IPS-18c (cell line): ENCODE data around the gene PDZRN4.
"Not testable (repeated sequence)": the region's sequence is repeated elsewhere in the genome, so short reads cannot be mapped to it uniquely, and the experiment has no call there.

Experiments used
- H3K4me3 ChIP-seq: 2 replicates; pipeline ENCODE4 v1.7.0; 2013; ENCODE audit warnings: low read depth, mild to moderate bottlenecking, low read length, moderate library complexity; ENCODE audit not compliant: insufficient read depth
- H3K9me3 ChIP-seq: one replicate; pipeline ENCODE4 v1.6.1; 2013; ENCODE audit warnings: mild to moderate bottlenecking, low read length, moderate library complexity; ENCODE audit not compliant: control insufficient read depth, insufficient read depth

Gene PDZRN4

DNA sequence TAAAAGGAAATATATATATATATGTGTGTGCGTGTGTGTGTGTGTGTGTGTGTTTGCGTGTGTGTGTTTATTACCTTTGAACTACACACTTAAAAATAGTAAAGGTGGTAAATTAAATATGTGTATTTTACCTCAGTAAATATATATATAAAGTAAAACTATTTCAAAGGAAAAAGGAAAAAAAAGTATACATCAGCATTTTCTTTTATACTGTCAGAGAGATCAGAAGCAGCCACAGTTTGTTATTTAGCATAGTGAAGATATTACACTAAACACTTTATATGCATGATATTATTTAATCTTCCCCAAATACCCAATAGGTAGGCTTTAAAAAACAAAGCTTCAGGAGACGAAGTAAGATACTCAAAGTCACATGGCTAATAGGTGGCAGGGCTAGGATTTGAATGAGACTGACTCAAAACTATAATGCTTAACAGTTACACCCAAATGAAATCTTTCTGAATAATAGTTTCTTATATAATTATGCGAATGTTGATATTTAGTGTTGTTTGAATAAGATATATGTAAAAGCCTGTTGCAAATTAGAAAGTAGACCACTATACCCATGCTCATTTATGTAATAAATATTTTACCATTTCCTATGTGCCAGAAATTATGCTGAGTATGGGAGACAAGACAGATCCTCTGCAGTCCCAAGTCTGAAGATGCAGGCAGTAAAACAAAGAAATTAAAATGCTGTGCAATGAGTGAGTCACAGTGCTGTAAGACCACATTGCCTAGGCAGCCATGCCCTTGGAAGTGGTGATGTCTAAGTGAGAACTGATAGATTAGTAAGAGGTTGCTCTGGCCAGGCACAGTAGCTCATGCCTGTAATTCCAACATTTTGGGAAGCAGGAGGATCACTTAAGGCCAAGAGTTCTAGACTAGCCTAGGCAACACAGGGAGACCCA lies 66.1 kb downstream of the PDZRN4 start:
- H3K9me3 ChIP-seq = no peaks in the 10 kb centered on the region
- no peak overlapping the region for H3K4me3 ChIP-seq

DNA sequence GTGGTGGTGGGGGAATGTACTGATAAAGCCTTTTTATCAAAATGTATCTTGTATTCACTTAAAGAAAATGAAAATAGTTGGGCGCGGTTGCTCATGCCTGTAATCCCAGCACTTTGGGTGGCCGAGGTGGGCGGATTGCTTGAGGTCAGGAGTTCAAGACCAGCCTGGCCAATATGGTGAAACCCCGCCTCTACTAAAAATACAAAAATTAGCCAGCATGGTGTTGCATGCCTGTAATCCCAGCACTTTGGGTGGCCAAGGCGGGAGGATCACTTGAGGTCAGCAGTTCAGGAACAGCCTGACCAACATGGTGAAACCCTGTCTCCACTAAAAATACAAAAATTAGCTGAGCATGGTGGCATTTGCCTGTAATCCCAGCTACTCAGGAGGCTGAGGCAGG lies 75.1 kb downstream of the PDZRN4 start:
- H3K9me3 ChIP-seq, H3K4me3 ChIP-seq: not testable (repeated sequence)

DNA sequence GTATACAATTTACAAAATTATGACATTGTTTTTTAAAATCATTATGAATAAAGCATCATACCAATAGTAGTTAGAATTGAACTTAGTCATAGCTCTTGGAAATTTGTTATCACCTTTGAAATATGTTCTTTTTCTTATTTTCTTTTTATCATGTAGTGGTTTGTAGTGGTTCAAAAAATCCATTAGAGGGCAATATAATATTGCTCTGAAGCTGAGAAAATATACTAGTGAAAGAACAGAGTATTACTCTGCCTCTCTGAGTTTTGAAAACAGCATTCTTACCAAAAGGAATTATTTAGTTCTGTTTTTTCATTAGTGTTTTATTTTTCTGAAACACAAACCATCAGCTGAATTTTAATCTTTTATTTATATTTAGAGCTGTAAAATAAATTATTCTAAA lies 76.2 kb downstream of the PDZRN4 start:
- H3K9me3 ChIP-seq = no peaks in the 10 kb centered on the region
- H3K4me3 ChIP-seq = no peak overlapping the region

DNA sequence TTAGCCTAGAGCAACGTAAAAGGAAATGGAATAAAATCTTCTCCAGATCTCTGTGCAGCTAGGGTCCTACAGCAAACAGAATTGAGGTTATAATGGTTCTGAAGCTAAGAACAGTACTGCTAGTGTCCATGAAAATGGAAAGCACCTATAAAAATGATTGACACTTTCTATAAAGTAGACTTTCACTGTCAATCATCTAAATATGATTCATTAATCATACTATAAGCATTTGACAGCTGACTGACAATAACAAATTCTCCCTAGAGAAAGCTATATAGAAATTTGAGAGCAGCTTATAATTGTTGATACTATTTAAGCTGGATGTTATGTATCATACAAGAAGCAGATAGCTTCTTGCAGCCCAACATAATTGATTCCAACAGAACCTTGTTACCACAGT lies 80.9 kb downstream of the PDZRN4 start:
- Histone ChIP-seq H3K4me3 (no peak overlapping the region), H3K9me3 (no peaks in the 10 kb centered on the region)

DNA sequence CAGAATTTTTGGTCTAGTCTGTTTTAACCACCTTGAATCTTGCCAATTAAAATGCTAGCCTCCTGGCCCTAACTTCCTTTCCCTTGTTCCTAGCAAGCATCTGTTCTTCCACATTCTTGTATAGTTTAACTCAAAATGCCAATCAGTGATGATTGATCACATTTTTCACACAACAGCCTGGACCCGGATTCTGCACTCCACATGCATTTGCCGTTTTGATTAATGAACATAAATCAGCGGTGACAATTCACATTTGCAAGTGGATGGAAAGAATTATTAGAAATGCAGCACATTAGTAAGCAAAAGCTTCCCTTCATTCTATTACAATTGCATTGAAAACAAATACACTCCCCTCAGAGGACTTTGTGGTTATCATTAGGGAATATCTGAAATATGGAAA lies 83.4 kb downstream of the PDZRN4 start:
- Histone ChIP-seq H3K4me3 (no peak overlapping the region), H3K9me3 (no peaks in the 10 kb centered on the region)

DNA sequence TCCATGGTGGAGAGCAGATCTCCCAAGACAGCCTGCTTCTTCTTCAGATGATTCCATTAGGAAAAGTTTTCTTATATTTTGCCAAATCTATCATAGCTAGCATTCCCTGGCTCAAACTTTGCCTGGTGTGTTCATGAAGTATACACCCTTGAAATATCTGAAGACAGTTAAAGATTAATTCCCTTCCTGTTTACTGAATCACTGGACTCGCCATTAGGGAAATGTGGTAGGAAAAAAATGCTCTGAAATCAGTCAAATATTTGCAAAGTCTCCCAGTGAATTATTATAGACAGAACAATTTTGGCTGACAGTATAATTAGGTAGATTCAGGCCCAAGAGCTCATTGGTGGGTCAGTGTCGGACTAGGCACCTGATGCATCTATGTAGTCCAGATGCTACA lies 86.5 kb downstream of the PDZRN4 start:
- Histone ChIP-seq H3K9me3 (no peaks in the 10 kb centered on the region), H3K4me3 (no peak overlapping the region)

DNA sequence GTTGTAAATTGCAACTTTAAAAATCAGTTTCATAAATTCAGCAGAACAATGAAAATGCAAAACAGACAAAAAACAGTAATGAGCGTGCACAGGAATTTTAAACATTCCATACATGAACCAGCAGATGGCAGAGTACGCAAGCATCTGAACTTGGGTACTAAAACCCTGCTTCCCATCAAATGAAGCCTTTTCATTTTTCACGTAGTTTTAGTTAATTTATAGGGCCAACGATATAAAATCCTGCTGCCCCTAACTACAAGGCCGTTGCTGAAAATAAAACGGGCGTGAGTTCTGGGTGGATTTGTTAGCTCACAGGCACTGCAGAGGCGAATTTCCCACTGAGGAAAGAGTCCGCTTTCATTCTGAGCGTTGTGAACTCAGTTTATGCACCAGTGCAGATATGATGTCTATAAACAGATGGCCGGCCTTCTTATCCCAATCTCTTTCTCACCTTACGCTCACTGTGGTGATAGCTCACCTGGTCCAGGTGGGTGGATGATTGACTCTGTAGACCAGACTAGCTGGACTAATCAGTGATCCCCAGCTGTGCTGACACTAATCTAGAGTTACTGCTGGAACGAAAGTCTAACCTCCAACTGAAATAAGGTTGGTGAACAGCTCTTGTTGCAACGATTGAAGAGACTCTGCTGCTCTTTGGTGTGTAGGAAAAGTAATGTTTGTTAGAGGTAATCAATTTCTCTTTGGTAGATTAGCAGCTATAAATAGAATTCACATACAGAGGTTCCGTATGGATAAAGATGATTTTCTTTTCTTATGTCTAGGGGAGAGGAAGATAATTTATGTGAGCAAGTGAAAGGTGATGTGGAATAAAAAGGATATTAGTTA lies 89.2 kb downstream of the PDZRN4 start:
- H3K4me3 ChIP-seq = no peak overlapping the region

DNA sequence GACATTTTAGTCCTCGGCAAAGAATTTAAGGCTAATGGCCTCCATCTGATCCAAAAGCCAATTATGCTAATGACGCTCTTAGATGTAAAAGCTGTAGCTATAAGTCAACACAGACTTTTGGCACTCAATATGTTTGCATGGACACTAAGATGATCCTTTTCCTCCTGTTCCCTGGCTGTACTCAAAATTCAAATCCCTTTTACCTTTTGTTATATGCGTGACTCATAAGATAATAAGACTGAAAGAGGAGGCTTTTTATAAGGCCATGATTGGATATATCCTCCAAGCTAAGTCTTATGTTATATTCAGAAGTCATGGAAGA lies 89.8 kb downstream of the PDZRN4 start:
- H3K9me3 ChIP-seq = no peaks in the 10 kb centered on the region
- H3K4me3 ChIP-seq = no peak overlapping the region

More for the DNA sequence above, 89.2 kb downstream of the PDZRN4 start:
- no peaks in the 10 kb centered on the region for H3K9me3 ChIP-seq

DNA sequence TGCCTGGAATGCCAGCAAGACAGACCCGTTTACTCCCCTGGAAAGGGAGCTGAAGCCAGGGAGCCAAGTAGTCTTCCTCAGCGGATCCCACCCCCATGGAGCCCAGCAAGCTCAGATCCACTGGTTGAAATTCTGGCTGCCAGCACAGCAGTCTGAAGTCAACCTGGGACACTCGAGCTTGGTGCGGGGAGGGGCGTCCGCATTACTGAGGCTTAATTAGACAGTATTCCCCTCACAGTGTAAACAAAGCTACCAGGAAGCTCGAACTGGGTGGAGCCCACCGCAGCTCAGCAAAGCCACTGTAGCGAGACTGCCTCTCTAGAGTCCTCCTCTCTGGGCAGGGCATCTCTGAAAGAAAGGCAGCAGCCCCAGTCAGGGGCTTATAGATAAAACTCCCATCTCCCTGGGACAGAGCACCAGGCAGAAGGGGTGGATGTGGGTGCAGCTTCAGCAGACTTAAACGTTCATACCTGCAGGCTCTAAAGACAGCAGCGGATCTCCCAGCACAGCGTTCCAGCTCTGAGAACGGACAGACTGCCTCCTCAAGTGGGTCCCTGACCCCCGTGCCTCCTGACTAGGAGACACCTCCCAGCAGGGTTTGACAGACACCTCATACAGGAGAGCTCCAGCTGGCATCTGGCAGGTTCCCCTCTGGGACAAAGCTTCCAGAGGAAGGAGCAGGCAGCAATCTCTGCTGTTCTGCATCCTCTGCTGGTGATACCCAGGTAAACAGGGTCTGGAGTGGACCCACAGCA lies 92.4 kb downstream of the PDZRN4 start:
- H3K9me3 ChIP-seq, H3K4me3 ChIP-seq: not testable (repeated sequence)

DNA sequence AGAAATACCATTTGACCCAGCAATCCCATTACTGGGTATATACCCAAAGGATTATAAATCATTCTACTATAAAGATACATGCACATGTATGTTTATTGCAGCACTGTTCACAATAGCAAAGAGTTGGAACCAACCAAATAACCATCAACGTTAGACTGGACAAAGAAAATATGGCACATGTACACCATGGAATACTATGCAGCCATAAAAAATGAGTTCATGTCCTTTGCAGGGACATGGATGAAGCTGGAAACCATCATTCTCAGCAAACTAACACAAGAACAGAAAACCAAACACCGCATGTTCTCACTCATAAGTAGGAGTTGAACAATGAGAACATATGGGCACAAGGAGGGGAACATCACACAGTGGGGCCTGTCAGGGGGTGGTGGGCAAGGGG lies 97.3 kb downstream of the PDZRN4 start:
- not testable (repeated sequence) for H3K4me3 ChIP-seq, H3K9me3 ChIP-seq

DNA sequence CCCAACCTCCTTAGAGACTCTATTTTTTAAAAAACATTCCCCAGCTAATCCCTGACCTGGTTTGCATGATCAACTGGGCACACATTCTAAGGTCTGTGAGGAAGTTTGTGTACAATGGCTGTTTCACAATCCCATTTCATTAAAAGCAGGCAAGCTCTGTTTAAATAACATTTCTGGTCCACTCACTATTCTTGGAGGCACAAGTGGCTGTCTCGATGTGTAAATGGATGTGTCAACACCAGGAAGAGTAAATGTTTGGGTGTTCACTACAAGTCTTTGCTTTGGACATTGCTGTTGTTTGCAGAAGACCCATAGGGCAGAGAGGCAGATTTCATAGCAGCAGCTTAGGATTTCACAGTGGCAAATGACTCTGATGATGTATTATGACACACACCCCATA lies 98.3 kb downstream of the PDZRN4 start:
- H3K4me3 ChIP-seq = no peak overlapping the region
- H3K9me3 ChIP-seq = no peaks in the 10 kb centered on the region

DNA sequence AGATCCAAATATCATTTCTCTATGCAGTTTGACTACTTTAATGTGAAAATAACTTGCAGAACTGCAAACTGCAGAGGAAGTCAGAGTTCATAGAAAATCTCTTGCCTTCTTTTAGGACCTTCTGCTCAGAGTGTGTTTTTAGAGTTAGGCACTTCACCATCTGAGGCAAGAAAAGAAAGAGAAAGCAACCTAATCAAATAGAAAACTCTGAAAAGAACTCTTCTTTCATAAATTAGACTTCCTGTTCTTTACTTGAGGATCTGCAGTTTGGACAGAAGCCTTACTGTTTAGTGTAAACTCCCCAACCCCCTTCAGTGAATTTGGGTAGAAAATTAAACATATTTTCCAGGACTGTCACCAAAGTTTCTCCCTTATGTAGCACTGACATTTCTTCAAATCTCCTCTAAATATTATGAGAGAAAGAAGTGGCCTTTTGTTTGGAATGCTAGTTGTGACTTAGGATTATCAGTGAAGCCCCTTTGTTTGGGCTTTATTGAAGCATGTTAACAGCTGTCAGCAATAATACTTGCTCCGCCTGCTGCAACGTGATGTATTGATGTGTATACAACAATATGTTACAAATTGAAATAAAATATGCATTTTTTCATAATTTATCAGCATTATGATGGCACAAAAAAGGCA lies 99.5 kb downstream of the PDZRN4 start:
- Histone ChIP-seq H3K4me3 (no peak overlapping the region), H3K9me3 (no peaks in the 10 kb centered on the region)

DNA sequence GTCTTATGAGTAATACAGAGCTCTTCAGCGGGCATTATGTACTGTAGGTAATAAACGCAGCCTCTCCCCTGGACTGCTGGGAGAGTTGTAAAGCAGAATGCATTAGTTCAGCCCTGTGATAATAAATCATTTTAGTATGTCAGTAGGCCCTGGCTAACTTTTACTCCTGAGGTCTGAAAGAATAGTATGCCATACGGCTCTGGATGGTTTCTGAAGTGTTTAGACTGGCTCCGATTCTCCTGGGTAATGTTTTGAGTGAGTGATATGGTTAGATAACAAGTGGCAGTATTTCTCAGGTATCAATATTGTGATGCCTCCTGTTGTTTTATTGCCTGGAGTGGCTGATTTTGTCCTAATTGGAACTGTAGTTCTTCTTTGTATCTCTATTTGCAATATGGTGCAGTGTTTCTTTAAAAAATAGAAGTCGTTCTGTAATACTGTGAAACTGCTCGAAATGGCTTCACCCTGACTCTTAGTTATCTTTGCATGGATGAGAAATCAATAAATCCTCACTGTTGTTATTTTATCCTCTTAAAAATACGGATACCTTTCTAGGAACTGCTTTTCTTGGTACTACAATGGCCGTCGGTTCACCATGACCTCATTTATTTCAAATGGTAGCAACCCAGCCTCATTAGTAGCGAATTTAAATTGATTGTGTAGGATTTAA lies 100.2 kb downstream of the PDZRN4 start:
- no peaks in the 10 kb centered on the region for H3K9me3 ChIP-seq
- H3K4me3 ChIP-seq = no peak overlapping the region

DNA sequence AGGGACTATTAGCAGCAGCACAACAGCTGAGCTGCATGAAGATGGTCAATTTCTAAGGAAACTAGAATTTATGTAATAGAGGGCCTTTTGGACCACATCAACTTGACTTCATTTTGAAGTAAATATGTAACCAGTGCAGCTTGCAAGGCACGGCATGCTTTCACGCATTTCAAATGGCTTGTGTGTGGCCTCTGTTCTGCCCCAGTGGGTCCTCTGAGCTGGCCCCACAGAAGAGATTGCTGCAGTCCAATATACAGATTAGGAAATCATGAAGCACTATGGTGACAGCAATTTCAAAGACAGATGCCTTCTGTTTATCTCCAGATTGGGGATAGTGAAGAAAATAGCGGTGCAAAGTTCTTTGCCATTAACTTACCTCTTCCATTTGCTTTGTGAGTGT lies 101.4 kb downstream of the PDZRN4 start:
- Histone ChIP-seq H3K9me3 (no peaks in the 10 kb centered on the region), H3K4me3 (no peak overlapping the region)

DNA sequence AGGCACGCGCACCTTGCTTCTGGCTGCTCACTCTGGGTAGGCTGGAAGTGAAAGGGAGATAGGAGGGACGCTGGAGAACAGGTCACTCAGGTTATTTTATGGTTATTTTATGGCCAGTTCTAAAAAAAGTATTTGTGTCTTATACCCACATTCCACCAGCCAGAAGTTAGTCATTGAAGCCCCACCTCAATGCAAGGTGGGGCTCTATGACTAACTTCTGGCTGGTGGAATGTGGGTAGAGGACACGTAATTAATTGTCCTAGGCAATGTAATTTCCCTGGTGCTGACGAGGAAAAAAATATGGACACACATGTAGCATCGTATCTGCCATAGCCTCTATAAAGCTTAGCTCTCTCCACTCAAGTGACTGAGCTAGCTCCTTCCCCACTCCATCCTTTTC lies 104.9 kb downstream of the PDZRN4 start:
- Histone ChIP-seq H3K9me3 (no peaks in the 10 kb centered on the region), H3K4me3 (no peak overlapping the region)

DNA sequence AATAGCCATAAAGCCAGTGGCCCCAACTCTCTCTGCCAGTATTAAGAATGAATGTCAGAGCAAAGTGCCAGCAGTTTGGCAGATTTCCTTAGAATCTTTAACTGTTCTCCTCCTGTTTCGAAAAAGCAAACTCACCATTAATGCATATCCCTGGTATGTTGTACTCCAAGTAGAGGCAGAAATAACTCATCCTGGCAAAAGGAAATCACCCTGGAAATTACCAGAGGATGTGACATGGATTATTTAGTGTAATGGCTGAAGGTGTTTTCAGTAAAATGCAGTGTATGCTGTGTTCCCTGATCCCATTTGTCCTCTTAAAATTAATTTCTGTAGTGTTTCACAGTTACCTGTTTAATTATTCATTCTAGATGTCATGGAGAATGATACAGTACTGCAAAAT lies 105.3 kb downstream of the PDZRN4 start:
- Histone ChIP-seq H3K9me3 (no peaks in the 10 kb centered on the region), H3K4me3 (no peak overlapping the region)

DNA sequence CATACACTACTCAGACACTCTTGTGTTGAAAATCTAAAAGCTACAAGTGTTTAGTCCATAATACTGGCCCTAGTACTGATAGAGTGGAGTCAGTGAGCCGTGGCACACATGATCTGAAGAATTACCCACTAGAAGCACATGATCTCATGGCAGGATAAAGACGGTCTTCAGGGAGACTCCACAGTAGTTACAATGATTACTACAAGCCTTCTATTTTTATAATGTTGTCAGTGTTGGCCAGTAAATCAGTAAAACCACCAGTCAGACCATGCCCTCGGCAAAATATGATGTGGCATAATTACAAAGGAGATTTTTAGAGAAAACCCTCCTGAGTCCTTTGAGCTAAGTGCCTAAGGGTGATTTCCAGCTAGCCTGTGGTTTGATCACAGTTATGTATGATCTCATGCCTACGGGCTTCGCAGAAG lies 114.9 kb downstream of the PDZRN4 start:
- Histone ChIP-seq H3K4me3 (no peak overlapping the region), H3K9me3 (no peaks in the 10 kb centered on the region)
